Measurements from ENCODE around the gene SNAPC2.
"Not testable (repeated sequence)": the region's sequence is repeated elsewhere in the genome, so short reads cannot be mapped to it uniquely, and the experiment has no call there.

SNAPC2 gene

GRCh38 chr19:7909471-7910067 is 10.6 kb upstream of the SNAPC2 start:
- DNase-seq (ENCODE audit: low read depth), result no peak

- no peak for DNase-seq (ENCODE audit: low read depth)
These were observed 9.6 kb upstream of the SNAPC2 start for GRCh38 chr19:7910321-7911161.

GRCh38 chr19:7911508-7912143 is 8.5 kb upstream of the SNAPC2 start:
- no peak for DNase-seq (ENCODE audit: low read depth)

- no peak for DNase-seq (ENCODE audit: low read depth)
These were observed 7.9 kb upstream of the SNAPC2 start for GRCh38 chr19:7912144-7912696.

- no peak for DNase-seq (ENCODE audit: low read depth)
These were observed 7.2 kb upstream of the SNAPC2 start for GRCh38 chr19:7912697-7913564.

- DNase-seq (ENCODE audit: low read depth), result no peak
These were observed 6.5 kb upstream of the SNAPC2 start for GRCh38 chr19:7913652-7914051.

- DNase-seq (ENCODE audit: low read depth), result no peak
These were observed 6.0 kb upstream of the SNAPC2 start for GRCh38 chr19:7914099-7914498.

- DNase-seq (ENCODE audit: low read depth), result no peak
These were observed 5.5 kb upstream of the SNAPC2 start, which contains the start of gene TGFBR3L for GRCh38 chr19:7914598-7915045. Gene TGFBR3L, plus strand, starts transcription at chr19:7914830.

GRCh38 chr19:7915250-7916102 is 4.7 kb upstream of the SNAPC2 start:
- DNase-seq (ENCODE audit: low read depth), result no peak

- DNase-seq (ENCODE audit: low read depth), result no peak
These were observed 3.8 kb upstream of the SNAPC2 start for GRCh38 chr19:7916103-7916954.

GRCh38 chr19:7916955-7917266 is 3.2 kb upstream of the SNAPC2 start:
- DNase-seq (ENCODE audit: low read depth), result no peak

- DNase-seq (ENCODE audit: low read depth), result no peak
These were observed 2.7 kb upstream of the SNAPC2 start for GRCh38 chr19:7917267-7918061.

- DNase-seq (ENCODE audit: low read depth), result not testable (repeated sequence)
These were observed 2.0 kb upstream of the SNAPC2 start for GRCh38 chr19:7918062-7918614.

GRCh38 chr19:7918615-7919421 is 1.3 kb upstream of the SNAPC2 start:
- DNase-seq (ENCODE audit: low read depth), result no peak

GRCh38 chr19:7920519-7921301 is 572 bp downstream of the SNAPC2 start:
- peak; percentile 78 for DNase-seq (ENCODE audit: low read depth)

- DNase-seq (ENCODE audit: low read depth), result no peak
These were observed 1.3 kb downstream of the SNAPC2 start for GRCh38 chr19:7921302-7921966.
